Thymus (tissue), 11 donors: ENCODE data around the gene RCHY1. TPM values are rescaled to one million over a fixed set of nuclear protein-coding genes. Genes with fewer than 3 reads are reported as not detected.
"Not testable (repeated sequence)": the region's sequence is repeated elsewhere in the genome, so short reads cannot be mapped to it uniquely, and the experiment has no call there.

ENCODE experiments used
- DNase-seq, 9 donors: peaks; one replicate each; pipeline ENCODE4 v3.0.0-alpha.2; 2013; ENCODE audit warnings: low spot score in 9 of 9, low read depth in 6 of 9, missing footprints in 1 of 9
- H3K27ac ChIP-seq, 2 donors: one replicate each; pipeline ENCODE4 v1.5.1; 2013; ENCODE audit warnings: control low read depth in 1 of 2, low read depth in 1 of 2, low read length in 1 of 2, mild to moderate bottlenecking in 1 of 2, moderate library complexity in 1 of 2
- H3K27me3 ChIP-seq, 2 donors: one replicate each; pipeline ENCODE4 v1.5.1; 2013; ENCODE audit warnings: low read length in 1 of 2; ENCODE audit not compliant: control insufficient read depth in 2 of 2, insufficient read depth in 1 of 2
- H3K36me3 ChIP-seq, 2 donors: one replicate each; pipeline ENCODE4 v1.5.1; 2013; ENCODE audit warnings: low read length in 1 of 2, mild to moderate bottlenecking in 1 of 2, moderate library complexity in 1 of 2; ENCODE audit not compliant: control insufficient read depth in 2 of 2, insufficient read depth in 2 of 2
- H3K4me1 ChIP-seq, 2 donors: one replicate each; pipeline ENCODE4 v1.5.1; 2013; ENCODE audit warnings: low read length in 2 of 2; ENCODE audit not compliant: control insufficient read depth in 2 of 2, insufficient read depth in 2 of 2
- H3K4me3 ChIP-seq, 2 donors: one replicate each; pipeline ENCODE4 v1.5.1; 2013; ENCODE audit warnings: low read length in 2 of 2, control low read depth in 1 of 2, mild to moderate bottlenecking in 1 of 2
- H3K9me3 ChIP-seq, 2 donors: one replicate each; pipeline ENCODE4 v1.5.1; 2013; ENCODE audit warnings: low read length in 1 of 2, mild to moderate bottlenecking in 1 of 2; ENCODE audit not compliant: control insufficient read depth in 2 of 2, insufficient read depth in 1 of 2
- WGBS: extraction: QIAGEN DNeasy Blood & Tissue Kit; methylation state at CpG from one replicate; pipeline ENCODE4 v1.1.7; 2013; 5-methylcytosine and 5-hydroxymethylcytosine counted together
- polyA plus RNA-seq: library from polyadenylated mRNA; stranded (reverse); fragments of 200-250 nt; gene quantifications from one replicate; pipeline ENCODE4 v1.2.3, GENCODE V29; 2013
- total RNA-seq: library from RNA; stranded (reverse); fragments of 120-200 nt; gene quantifications from one replicate; pipeline ENCODE4 v1.2.4, GENCODE V29; 2013
- donor health status: healthy.

The RCHY1 gene
- total and polyA plus RNA-seq, 2 donors, result 14.1 to 19.7 TPM

DNA sequence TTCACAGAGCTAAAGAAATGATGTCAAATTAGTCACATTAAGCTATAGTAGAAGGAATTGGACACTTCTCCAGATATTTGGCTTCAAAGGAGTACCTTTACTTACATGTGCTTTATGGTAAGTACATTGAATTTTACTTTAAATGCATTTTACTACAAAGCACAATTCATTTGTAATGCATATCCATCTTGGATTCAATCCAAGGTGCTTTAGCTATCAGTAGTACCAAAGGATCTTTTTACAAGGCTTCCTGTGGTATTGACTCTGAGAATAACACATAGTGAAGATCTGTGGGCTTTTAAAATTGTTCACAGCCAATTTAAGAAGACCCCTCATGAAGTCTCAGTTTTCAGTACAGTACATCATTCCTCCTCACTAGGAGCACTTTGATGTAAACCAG lies 13.3 kb upstream of the RCHY1 start:
- Histone ChIP-seq H3K4me1 (no peaks in the 10 kb centered on the region), H3K27ac (no peak overlapping the region), H3K36me3 (peaks cover 15 to 37% of the 10 kb centered on the region in 2 donors), H3K9me3 (peaks cover 0 to 4% of the 10 kb centered on the region in 2 donors), H3K4me3 (no peak overlapping the region), H3K27me3 (no peaks in the 10 kb centered on the region)
- no peak for DNase-seq

DNA sequence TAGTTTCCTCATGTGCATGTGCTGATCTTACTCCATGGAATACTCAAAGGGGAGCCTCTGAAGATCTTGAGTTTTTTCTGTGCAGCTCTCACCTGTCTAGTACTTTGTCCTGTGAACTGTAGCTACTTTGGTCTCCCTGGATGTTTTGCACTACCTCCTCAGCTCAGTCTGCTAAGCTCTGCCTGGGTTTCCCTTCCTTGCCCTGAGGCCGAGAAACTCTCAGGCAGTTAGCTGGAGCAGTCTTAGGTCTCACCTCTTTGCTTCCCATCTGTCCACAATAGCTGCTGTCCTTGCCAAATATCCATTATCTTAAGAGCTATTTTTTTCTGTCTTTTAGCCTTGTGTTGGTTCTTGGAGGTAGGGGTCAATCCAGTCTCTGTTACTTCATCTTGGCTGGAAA lies 11.7 kb upstream of the RCHY1 start:
- no peak for DNase-seq
- peaks cover 5 to 36% of the 10 kb centered on the region in 2 donors for H3K36me3 ChIP-seq
- 100% methylated on average over 1 of the region's 1 CpG for WGBS
- H3K27ac ChIP-seq, result no peak overlapping the region
- H3K9me3 ChIP-seq, result no peaks in the 10 kb centered on the region
- H3K4me1 ChIP-seq, result no peaks in the 10 kb centered on the region
- H3K4me3 ChIP-seq, result no peak overlapping the region
- H3K27me3 ChIP-seq, result no peaks in the 10 kb centered on the region

DNA sequence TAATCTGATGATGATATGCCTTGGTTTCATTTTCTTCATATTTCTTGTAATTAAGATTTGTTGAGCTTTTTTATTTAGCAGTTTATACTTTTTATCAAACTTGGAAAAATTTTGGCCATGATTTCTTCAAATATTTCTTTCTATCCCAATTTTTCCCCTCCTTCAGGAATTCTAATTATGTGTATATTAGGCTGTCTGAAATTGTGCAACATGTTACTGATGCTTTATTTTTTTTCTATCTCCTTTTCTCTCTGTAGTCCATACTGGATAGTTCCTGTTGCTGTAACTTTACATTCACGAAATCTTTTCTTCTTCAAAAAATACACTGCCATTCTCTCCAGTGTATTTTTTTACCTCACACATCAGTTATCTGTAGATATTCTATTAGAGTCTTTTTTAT lies 10.9 kb upstream of the RCHY1 start:
- WGBS, result 98% methylated on average over 1 of the region's 1 CpG
- Histone ChIP-seq H3K4me3 (no peak overlapping the region), H3K27me3 (no peaks in the 10 kb centered on the region), H3K4me1 (no peaks in the 10 kb centered on the region), H3K36me3 (peaks cover 5 to 33% of the 10 kb centered on the region in 2 donors), H3K9me3 (no peaks in the 10 kb centered on the region), H3K27ac (no peak overlapping the region)
- no peak for DNase-seq

DNA sequence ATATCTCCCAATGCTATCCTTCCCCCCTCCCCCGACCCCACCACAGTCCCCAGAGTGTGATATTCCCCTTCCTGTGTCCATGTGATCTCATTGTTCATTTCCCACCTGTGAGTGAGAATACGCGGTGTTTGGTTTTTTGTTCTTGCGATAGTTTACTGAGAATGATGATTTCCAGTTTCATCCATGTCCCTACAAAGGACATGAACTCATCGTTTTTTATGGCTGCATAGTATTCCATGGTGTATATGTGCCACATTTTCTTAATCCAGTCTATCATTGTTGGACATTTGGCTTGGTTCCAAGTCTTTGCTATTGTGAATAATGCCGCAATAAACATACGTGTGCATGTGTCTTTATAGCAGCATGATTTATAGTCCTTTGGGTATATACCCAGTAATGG lies 5.2 kb upstream of the RCHY1 start:
- DNase-seq, H3K4me1 ChIP-seq, H3K27ac ChIP-seq, H3K4me3 ChIP-seq, H3K27me3 ChIP-seq, H3K9me3 ChIP-seq: not testable (repeated sequence)
- peaks cover 0 to 23% of the 10 kb centered on the region in 2 donors for H3K36me3 ChIP-seq
- WGBS, result 100% methylated on average over 4 of the region's 7 CpGs

DNA sequence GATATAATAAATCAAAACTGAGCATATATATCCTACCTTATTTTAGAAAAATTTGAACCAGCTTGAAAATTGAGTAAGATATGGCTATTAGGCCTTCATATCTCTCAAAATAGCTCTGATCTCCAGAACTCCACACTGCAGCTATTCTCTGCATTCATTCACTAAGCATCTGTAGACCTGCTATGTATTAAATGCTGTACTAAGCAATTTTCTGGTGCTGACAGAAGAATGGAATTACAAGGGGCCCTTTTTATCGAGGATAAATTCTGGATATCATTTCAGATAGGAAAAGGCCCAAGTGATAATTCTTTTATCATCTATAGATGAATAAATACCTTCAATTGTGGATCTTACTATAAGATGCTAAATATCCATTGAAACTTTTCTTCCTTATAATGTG lies 1.9 kb upstream of the RCHY1 start:
- no peaks in the 10 kb centered on the region for H3K27me3 ChIP-seq
- no peak overlapping the region for H3K4me3 ChIP-seq
- H3K27ac ChIP-seq, result no peak overlapping the region
- H3K4me1 ChIP-seq, result peaks cover 17 to 20% of the 10 kb centered on the region in 2 donors
- 100% methylated on average over 1 of the region's 1 CpG for WGBS
- no peak for DNase-seq
- peaks cover 0 to 15% of the 10 kb centered on the region in 2 donors for H3K36me3 ChIP-seq
- H3K9me3 ChIP-seq, result no peaks in the 10 kb centered on the region

DNA sequence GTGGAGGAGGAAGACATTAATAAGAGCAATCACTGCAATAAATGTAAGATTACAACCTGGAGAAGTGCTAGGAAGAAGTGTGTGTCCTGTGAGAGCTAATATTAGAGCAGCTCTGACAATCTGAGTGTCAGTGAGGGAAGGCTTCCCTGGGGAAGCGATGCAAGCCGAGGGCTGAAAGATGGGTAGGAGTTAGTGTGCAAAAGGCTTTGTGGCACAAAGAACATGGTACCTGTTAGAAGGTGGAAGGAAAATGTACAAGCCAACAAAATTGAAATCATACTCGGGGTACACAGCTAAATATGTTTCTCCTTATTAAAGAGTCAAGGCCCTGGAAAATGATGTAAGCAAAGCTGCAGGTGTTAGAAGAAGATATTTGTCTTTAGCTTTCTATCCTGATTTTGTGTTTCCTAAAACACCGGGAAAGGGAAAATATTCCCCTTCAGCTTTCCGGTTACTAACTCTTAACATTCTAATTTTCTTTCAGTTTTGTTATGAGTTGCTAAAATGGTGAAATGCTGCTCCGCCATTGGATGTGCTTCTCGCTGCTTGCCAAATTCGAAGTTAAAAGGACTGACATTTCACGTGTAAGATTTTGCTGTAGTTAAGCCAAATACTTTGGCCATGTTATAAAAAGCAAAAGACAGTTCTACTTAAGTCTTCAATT lies 878 bp upstream of the RCHY1 start:
- peaks cover 0 to 15% of the 10 kb centered on the region in 2 donors for H3K36me3 ChIP-seq
- peak overlapping the region; percentile 60 to 82 for H3K4me3 ChIP-seq
- peak in 1 of 9 donors; percentile 15 for DNase-seq
- H3K9me3 ChIP-seq, result no peaks in the 10 kb centered on the region
- H3K27me3 ChIP-seq, result no peaks in the 10 kb centered on the region
- WGBS, result 75% methylated on average over 9 of the region's 9 CpGs
- H3K27ac ChIP-seq, result peak overlapping the region; percentile 97 to 98
- H3K4me1 ChIP-seq, result peaks cover 17 to 20% of the 10 kb centered on the region in 2 donors

DNA sequence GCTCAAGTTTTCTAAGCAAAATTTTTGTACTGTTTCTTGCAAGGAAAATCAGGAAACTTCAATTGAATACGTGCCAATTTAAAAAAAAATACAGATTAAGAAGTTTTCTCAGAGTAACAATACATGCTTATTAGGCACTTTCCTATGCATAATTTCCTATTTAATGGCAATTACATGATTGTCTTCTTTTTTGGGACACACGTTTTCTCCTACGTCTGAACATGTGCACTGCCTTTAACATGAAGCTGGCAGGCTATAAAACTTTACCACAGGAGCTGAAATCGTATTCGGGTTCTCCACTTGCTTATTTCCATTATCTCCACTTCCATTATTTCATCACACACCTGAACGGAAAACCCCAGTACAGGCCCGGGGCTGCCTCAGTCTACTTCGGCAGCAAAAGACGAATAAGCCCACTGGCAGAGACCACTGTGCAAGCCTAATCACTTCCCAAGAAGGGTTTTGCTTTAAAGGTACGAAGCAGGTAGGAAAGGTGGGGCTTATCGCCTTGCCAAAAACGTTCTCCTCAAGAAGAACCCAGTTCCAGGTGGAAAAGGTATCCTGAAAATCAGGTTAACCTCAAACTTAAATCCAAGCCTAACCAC lies 575 bp downstream of the RCHY1 start:
- H3K4me1 ChIP-seq, result peaks cover 17 to 20% of the 10 kb centered on the region in 2 donors
- DNase-seq, result no peak

DNA sequence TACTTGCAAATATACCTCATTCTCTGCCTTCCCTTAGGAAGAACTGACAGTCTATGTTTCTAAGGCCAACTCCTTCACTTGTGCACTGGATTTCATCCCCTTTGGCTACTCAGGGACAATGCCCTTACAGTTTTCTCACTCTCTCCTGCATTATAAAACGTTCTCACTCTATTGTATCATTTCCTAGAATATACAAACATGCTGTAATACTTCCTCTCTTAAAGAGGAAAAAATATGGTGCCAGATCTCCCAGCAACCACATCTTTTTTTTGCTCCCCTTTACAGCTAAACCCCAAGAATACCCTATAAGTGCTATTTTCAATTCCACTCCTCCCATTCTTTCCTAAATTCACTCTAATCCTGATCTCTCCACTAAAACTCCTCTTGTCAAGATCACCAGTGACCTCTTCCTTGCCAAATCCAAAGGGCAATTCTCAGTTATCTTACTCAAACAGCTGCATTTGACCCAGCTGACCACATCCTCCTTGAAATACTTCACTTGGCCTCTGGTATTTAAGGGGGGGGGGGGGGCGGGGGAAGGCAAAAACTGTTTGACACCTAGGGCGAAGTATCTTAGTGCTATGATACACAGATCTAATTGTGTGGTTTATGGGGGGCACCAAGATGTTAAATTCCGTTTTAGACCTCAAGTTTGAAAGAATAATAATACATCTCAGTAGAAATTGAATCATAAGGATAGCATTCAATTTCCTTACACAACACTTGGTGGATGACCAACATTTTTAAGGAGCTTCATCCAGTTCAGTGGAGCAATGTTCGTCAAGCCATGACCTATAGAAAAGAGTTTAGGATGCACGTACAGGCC lies 1.6 kb downstream of the RCHY1 start:
- no peak overlapping the region for H3K27ac ChIP-seq
- peaks cover 17 to 20% of the 10 kb centered on the region in 2 donors for H3K4me1 ChIP-seq
- peaks cover 0 to 8% of the 10 kb centered on the region in 2 donors for H3K36me3 ChIP-seq
- peak in 2 of 9 donors; percentile 11 to 23 for DNase-seq
- H3K27me3 ChIP-seq, result no peaks in the 10 kb centered on the region
- H3K4me3 ChIP-seq, result peak overlapping the region; percentile 60 to 82
- H3K9me3 ChIP-seq, result no peaks in the 10 kb centered on the region
- WGBS, result 28% methylated on average over 6 of the region's 6 CpGs

More for the DNA sequence above, 575 bp downstream of the RCHY1 start:
- H3K4me3 ChIP-seq, result peak overlapping the region; percentile 60 to 82
- H3K9me3 ChIP-seq, result no peaks in the 10 kb centered on the region
- peaks cover 0 to 10% of the 10 kb centered on the region in 2 donors for H3K36me3 ChIP-seq
- peak overlapping the region; percentile 97 to 98 for H3K27ac ChIP-seq
- H3K27me3 ChIP-seq, result no peaks in the 10 kb centered on the region
- WGBS, result 1% methylated on average over 12 of the region's 12 CpGs

DNA sequence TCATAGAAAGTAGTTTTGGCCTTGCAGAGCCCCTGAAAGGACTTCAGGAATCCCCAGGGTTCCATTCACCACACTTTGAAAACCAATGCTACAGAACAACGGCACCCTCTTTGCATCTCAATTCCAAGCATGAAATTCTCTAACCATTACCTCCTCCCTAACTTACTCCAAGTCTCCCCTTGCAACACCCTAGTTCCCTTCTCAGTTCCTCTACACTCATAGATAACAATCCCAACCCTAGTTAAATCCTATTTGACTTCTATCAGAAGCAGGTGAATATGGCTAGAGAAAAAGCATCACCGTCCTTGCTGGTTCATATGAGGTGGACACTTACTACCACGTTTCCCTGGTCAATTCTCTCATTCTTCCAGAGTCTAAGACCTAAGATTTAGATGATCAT lies 2.4 kb downstream of the RCHY1 start:
- 74% methylated on average over 3 of the region's 3 CpGs for WGBS
- Histone ChIP-seq H3K27ac (no peak overlapping the region), H3K4me1 (peaks cover 17 to 20% of the 10 kb centered on the region in 2 donors), H3K9me3 (no peaks in the 10 kb centered on the region), H3K4me3 (peak overlapping the region in 1 of 2 donors; percentile 1), H3K36me3 (peaks cover 0 to 6% of the 10 kb centered on the region in 2 donors), H3K27me3 (no peaks in the 10 kb centered on the region)
- no peak for DNase-seq
